SK-N-SH treated with all-trans-retinoic acid at 6 μM for 48 hours (cell line): ENCODE data around the gene SCPEP1.

Source experiments
- CSDC2 ChIP-seq: fragments of 250-450 bp; sonication (Bioruptor Pico); IDR thresholded peaks from 2 replicates; pipeline ENCODE4 v1.5.0; 2020; ENCODE audit warnings: mild to moderate bottlenecking, moderate library complexity
- ESRRG ChIP-seq: fragments of 250-450 bp; sonication (Bioruptor Pico); IDR thresholded peaks from 2 replicates; pipeline ENCODE4 v1.6.1; 2021; ENCODE audit warnings: mild to moderate bottlenecking
- GLIS3 ChIP-seq: fragments of 250-450 bp; sonication (Bioruptor Pico); IDR thresholded peaks from 2 replicates; pipeline ENCODE4 v1.5.0; 2020; ENCODE audit warnings: mild to moderate bottlenecking, moderate library complexity
- OSR1 ChIP-seq: fragments of 250-450 bp; sonication (Bioruptor Pico); IDR thresholded peaks from 2 replicates; pipeline ENCODE4 v1.8.0; 2022; ENCODE audit warnings: moderate library complexity, mild to moderate bottlenecking, inconsistent platforms
- RARB ChIP-seq: fragments of 250-450 bp; sonication (Bioruptor Pico); IDR thresholded peaks from 2 replicates; pipeline ENCODE4 v1.8.0; 2021; ENCODE audit warnings: mild to moderate bottlenecking, moderate library complexity
- SNAI2 ChIP-seq: fragments of 250-450 bp; sonication (Bioruptor Pico); IDR thresholded peaks from 2 replicates; pipeline ENCODE4 v1.5.0; 2020; ENCODE audit warnings: mild to moderate bottlenecking, moderate library complexity
- ZFP30 ChIP-seq: fragments of 450-650 bp; formaldehyde crosslinking; IDR thresholded peaks from 2 replicates; pipeline ENCODE4 v1.5.0; 2022; ENCODE audit warnings: mild to moderate bottlenecking, moderate library complexity
- ZNF565 ChIP-seq: fragments of 450-650 bp; formaldehyde crosslinking; conservative IDR thresholded peaks from 2 replicates; pipeline ENCODE4 v1.5.0; 2020; ENCODE audit warnings: low read depth, mild to moderate bottlenecking, moderate library complexity
- TF ChIP-seq, protein P1 (sequence below): fragments of 250-450 bp; sonication (Bioruptor Pico); IDR thresholded peaks from 2 replicates; pipeline ENCODE4 v1.5.1; 2020; ENCODE audit warnings: low read depth, mild to moderate bottlenecking, moderate library complexity
- TF ChIP-seq, protein P2 (sequence below): fragments of 250-450 bp; sonication (Bioruptor Pico); IDR thresholded peaks from 2 replicates; pipeline ENCODE4 v1.8.0; 2021; ENCODE audit warnings: low read depth, mild to moderate bottlenecking, moderate library complexity, borderline replicate concordance
- TF ChIP-seq, protein P3 (sequence below): fragments of 250-450 bp; sonication (Bioruptor Pico); IDR thresholded peaks from 2 replicates; pipeline ENCODE4 v1.8.0; 2020; ENCODE audit warnings: mild to moderate bottlenecking, moderate library complexity, borderline replicate concordance
- TF ChIP-seq, protein P4 (sequence below): fragments of 250-450 bp; sonication (Bioruptor Pico); IDR thresholded peaks from 2 replicates; pipeline ENCODE4 v1.5.1; 2021; ENCODE audit warnings: mild to moderate bottlenecking, moderate library complexity

DNA sequence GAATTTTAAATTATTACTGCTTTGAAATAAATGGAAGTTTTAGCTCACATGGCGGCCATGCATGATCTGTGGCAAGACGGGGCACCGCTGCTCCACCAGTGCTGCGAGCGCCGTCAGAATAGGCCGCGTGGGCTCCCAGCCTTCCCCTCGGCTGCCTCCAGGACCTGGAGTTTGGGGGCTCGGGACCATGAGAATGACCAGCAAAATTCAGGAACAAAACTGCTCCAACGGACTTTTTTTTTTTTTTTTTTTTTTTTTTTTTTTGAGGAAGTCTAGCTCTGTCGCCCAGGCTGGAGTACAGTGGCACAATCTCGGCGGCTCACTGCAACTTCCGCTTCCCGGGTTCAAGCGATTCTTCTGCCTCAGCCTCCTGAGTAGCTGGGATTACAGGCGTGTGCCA lies 68.8 kb downstream of the SCPEP1 start:
- TF ChIP-seq, protein P1, sequence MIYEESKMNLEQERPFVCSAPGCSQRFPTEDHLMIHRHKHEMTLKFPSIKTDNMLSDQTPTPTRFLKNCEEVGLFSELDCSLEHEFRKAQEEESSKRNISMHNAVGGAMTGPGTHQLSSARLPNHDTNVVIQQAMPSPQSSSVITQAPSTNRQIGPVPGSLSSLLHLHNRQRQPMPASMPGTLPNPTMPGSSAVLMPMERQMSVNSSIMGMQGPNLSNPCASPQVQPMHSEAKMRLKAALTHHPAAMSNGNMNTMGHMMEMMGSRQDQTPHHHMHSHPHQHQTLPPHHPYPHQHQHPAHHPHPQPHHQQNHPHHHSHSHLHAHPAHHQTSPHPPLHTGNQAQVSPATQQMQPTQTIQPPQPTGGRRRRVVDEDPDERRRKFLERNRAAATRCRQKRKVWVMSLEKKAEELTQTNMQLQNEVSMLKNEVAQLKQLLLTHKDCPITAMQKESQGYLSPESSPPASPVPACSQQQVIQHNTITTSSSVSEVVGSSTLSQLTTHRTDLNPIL: no peak
- TF ChIP-seq RARB (CRISPR knock-in tag): no peak
- no peak for TF ChIP-seq OSR1 (CRISPR knock-in tag)
- TF ChIP-seq ZFP30 (CRISPR knock-in tag): no peak
- TF ChIP-seq, protein P2, sequence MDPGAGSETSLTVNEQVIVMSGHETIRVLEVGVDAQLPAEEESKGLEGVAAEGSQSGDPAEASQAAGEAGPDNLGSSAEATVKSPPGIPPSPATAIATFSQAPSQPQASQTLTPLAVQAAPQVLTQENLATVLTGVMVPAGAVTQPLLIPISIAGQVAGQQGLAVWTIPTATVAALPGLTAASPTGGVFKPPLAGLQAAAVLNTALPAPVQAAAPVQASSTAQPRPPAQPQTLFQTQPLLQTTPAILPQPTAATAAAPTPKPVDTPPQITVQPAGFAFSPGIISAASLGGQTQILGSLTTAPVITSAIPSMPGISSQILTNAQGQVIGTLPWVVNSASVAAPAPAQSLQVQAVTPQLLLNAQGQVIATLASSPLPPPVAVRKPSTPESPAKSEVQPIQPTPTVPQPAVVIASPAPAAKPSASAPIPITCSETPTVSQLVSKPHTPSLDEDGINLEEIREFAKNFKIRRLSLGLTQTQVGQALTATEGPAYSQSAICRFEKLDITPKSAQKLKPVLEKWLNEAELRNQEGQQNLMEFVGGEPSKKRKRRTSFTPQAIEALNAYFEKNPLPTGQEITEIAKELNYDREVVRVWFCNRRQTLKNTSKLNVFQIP (CRISPR knock-in tag): no peak
- TF ChIP-seq GLIS3 (CRISPR knock-in tag): no peak
- TF ChIP-seq, protein P3, sequence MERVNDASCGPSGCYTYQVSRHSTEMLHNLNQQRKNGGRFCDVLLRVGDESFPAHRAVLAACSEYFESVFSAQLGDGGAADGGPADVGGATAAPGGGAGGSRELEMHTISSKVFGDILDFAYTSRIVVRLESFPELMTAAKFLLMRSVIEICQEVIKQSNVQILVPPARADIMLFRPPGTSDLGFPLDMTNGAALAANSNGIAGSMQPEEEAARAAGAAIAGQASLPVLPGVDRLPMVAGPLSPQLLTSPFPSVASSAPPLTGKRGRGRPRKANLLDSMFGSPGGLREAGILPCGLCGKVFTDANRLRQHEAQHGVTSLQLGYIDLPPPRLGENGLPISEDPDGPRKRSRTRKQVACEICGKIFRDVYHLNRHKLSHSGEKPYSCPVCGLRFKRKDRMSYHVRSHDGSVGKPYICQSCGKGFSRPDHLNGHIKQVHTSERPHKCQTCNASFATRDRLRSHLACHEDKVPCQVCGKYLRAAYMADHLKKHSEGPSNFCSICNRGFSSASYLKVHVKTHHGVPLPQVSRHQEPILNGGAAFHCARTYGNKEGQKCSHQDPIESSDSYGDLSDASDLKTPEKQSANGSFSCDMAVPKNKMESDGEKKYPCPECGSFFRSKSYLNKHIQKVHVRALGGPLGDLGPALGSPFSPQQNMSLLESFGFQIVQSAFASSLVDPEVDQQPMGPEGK (CRISPR knock-in tag): no peak
- TF ChIP-seq, protein P4, sequence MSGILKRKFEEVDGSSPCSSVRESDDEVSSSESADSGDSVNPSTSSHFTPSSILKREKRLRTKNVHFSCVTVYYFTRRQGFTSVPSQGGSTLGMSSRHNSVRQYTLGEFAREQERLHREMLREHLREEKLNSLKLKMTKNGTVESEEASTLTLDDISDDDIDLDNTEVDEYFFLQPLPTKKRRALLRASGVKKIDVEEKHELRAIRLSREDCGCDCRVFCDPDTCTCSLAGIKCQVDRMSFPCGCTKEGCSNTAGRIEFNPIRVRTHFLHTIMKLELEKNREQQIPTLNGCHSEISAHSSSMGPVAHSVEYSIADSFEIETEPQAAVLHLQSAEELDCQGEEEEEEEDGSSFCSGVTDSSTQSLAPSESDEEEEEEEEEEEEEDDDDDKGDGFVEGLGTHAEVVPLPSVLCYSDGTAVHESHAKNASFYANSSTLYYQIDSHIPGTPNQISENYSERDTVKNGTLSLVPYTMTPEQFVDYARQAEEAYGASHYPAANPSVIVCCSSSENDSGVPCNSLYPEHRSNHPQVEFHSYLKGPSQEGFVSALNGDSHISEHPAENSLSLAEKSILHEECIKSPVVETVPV (CRISPR knock-in tag): no peak
- no peak for TF ChIP-seq SNAI2 (CRISPR knock-in tag)
- no peak for TF ChIP-seq ZNF565 (CRISPR knock-in tag)
- no peak for TF ChIP-seq CSDC2 (CRISPR knock-in tag)
- no peak for TF ChIP-seq ESRRG (CRISPR knock-in tag)
